ENCODE measurements around the gene RYR2.

DNA sequence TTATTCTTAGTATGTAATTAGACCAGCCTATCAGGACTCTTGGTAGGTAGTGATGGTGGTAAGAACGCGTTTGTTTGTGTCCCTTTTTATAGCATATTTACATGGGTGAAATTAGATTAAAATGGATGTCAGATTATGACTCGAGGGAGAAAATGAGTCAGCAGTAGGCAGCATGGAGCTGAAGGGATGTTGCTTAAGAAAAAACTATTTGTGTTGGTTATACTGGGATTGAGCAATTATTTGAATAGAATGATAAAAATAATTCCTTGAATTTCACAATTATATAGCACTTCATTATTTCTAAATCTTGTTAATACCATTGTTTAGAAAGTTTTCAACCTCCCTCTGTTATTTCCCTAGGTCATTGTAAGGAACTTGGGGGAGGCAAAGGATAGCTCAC, 348.8 kb downstream of the RYR2 start:
- TF ChIP-seq CTCF (conservative IDR thresholded peaks at IDR 0.05) = no peak
- no peak for TF ChIP-seq ZFX (IDR thresholded peaks at IDR 0.05)
